A673 (cell line): ENCODE results near the gene MEGF11.

Experiments
- CTCF ChIP-seq: fragments of 300-800, 200-600 bp; sonication (generic); conservative IDR thresholded peaks from 2 replicates; pipeline ENCODE4 v1.5.1; 2017; ENCODE audit warnings: low read depth, mild to moderate bottlenecking, antibody characterized with exemption, low read length, moderate library complexity, mixed read lengths
- EZH2 ChIP-seq: fragments of 200-600 bp; sonication (generic); IDR thresholded peaks from 2 replicates; pipeline ENCODE4 v1.6.1; 2017; ENCODE audit warnings: borderline replicate concordance, low read depth, mild to moderate bottlenecking, mixed read lengths, antibody characterized with exemption, low read length; ENCODE audit not compliant: poor library complexity, severe bottlenecking

DNA sequence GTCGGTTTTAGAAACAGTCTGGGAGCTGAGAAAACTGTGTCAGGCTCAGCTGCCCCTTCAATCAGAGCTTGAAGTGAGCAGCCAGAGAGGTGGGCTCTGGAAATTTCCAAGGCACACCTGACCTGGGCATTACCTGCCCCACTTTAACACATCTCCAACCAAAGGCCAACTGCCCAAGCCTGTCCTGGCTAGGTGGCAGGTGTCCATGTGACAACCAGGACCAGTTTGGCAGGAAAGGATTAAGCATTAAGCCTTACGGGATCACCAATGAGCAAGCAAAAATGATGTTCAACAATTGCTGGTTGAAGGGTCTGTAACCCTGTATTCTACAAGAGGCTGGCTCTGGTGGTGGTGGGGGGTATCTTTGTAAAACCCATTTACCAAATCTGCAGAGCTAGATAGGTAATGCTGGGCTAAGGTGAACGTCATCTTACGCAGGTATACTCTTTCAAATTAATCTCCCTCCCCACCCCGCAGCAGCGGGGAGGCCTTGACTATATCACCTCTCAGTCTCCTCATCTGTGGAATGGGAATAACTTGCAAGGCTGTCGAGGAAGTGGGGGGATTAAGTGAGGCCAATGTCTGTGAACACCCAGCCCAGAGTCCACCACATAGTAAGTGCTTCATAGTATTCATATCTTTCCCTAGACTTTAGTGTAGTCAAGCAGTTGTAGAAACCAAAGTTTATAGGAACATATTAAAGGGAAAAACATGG, 183.2 kb downstream of the MEGF11 start:
- no peak for TF ChIP-seq CTCF
- TF ChIP-seq EZH2, result no peak
